HCT116 (cell line): ENCODE results near the gene NAT8.

ENCODE experiments used
- EZH2 ChIP-seq: fragments of 200-600 bp; sonication (generic); IDR thresholded peaks from 2 replicates; pipeline ENCODE4 v1.6.1; 2017; ENCODE audit warnings: antibody characterized with exemption, mixed run types
- EZH2phosphoT487 ChIP-seq: fragments of 200-600 bp; IDR thresholded peaks from 2 replicates; pipeline ENCODE4 v1.6.1; 2018; ENCODE audit warnings: antibody characterized with exemption, borderline replicate concordance
- TF ChIP-seq, protein P1 (sequence below), 3 experiments: fragments of 200-600 bp in 1 of 3; sonication (generic) in 1 of 3; IDR thresholded peaks in 2 of 3; conservative IDR thresholded peaks in 1 of 3; 2 replicates each; pipeline ENCODE4 v1.5.1; 2012 to 2017; ENCODE audit warnings: low read depth in 2 of 3, low read length in 2 of 3, antibody characterized with exemption in 1 of 3, borderline replicate concordance in 1 of 3, control low read depth in 1 of 3, mild to moderate bottlenecking in 1 of 3, mixed read lengths in 1 of 3, mixed run types in 1 of 3, moderate library complexity in 1 of 3; ENCODE audit not compliant: insufficient read depth in 1 of 3
- TF ChIP-seq, protein P2 (sequence below): IDR thresholded peaks from 2 replicates; pipeline ENCODE4 v1.6.1; 2012

DNA sequence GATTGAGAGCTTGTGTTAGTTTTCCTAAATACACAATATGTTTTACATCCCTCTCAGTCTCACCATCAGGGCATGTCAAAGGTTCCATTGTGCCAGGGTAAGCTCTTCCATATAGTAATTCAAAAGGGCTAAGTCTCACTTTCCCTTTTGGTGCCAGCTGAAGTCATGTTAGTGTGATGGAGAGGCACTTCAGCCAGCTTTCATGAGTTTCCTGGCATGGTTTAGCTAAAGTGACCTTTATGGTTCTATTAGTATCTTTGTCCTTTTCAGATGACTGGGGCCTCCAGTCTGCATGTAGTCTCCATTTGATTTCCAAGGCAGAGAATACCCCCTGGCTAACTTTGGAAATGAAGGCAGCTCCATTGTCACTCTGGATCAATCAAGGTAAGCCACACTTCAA, 27.2 kb downstream of the NAT8 start:
- TF ChIP-seq EZH2phosphoT487 (no peak), EZH2 (no peak)
- TF ChIP-seq, protein P1, sequence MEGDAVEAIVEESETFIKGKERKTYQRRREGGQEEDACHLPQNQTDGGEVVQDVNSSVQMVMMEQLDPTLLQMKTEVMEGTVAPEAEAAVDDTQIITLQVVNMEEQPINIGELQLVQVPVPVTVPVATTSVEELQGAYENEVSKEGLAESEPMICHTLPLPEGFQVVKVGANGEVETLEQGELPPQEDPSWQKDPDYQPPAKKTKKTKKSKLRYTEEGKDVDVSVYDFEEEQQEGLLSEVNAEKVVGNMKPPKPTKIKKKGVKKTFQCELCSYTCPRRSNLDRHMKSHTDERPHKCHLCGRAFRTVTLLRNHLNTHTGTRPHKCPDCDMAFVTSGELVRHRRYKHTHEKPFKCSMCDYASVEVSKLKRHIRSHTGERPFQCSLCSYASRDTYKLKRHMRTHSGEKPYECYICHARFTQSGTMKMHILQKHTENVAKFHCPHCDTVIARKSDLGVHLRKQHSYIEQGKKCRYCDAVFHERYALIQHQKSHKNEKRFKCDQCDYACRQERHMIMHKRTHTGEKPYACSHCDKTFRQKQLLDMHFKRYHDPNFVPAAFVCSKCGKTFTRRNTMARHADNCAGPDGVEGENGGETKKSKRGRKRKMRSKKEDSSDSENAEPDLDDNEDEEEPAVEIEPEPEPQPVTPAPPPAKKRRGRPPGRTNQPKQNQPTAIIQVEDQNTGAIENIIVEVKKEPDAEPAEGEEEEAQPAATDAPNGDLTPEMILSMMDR (IDR thresholded peaks at IDR 0.05 in 2 of 3, conservative IDR thresholded peaks at IDR 0.05 in 1 of 3; ENCODE audit: borderline replicate concordance in 1 of 3, insufficient read depth in 1 of 3, low read depth in 2 of 3, low read length in 2 of 3) = no peak
- TF ChIP-seq, protein P2, sequence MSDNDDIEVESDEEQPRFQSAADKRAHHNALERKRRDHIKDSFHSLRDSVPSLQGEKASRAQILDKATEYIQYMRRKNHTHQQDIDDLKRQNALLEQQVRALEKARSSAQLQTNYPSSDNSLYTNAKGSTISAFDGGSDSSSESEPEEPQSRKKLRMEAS = no peak
